GM11168 (cell line): ENCODE results near the gene TAAR2.
"Not testable (repeated sequence)": the region's sequence is repeated elsewhere in the genome, so short reads cannot be mapped to it uniquely, and the experiment has no call there.

ENCODE experiments used
- in situ Hi-C: fragments of 300-500 bp; cut with MboI; formaldehyde crosslinking; loops from one replicate; pipeline ENCODE4 v1.12.0; 2022; ENCODE audit warnings: low sequenced_read_pairs; ENCODE audit not compliant: unreplicated experiment

The TAAR2 gene

GRCh38 chr6:132624175-132624574 is at the start of gene TAAR2:
TSS of gene TAAR2 (minus strand) at chr6:132624275. CDS start at chr6:132624275, 0 bp downstream.
- in situ Hi-C loops: no loop called here

DNA sequence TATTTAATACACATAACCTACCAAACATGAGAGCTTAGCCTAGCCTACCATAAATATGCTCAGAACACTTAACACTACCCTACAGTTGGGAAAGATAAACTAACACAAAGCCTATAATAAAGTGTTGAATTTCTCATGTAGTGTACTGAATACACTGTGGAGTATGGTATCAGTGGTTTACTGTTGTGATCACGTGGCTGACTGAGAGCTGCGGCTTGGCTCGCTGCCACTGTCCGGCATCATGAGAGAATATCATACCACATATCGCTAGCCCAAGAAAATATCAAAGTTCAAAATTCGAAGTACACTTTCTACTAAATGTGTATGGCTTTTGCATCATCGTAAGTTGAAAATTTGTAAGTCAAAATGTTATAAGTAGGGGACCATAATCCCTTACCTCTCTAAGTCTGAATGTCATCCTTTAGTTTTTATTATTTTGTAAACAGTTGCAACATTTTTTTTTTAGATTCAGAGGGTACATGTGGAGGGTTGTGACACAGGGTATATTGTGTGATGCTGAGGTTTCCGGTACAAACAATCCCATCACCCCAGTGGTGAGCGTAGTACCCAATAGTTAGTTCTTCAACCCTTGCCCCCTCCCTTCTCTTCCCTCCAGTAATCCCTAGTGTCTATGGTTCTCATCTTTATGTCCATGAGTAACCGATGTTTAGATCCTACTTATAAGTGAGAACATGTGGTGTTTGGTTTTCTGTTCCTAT is 49.5 kb upstream of the TAAR2 start:
- in situ Hi-C loops: loop anchor here (5.0 kb wide), 1 partner anchor 94 kb away; no protein-coding TSS in a partner anchor

GRCh38 chr6:132671295-132671694 is 47.2 kb upstream of the TAAR2 start:
- in situ Hi-C loops: loop anchor here (5.0 kb wide), 1 partner anchor 96 kb away; no protein-coding TSS in a partner anchor

DNA sequence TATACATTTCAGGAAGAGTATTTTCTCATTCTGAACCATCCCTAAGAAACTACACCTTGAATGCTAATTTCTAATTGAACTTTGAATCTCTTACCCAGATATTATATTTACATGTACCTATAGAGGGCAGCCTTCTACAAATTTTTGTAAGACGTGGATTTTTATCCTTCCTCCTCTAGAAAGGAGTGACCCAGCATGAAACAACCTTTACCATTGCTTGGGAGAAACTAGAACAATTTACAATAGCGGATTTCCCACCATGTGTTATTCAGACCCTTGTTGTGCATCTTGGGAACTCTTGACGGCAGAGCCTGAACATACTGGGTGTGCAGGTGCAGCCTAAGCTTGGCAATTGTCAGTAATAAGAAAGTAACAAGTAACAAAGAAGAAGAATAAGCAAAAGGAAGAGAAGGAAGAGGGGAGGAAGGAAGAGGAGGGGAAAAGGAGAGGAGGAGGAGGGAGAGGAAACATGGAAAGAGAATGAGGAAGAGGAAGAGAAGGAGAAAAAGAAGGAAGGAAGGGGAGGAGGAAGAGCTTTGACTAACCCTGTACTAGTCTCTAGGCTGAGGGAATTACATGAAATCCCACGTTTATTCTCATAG is 45.7 kb upstream of the TAAR2 start:
- in situ Hi-C loops: loop anchor here (5.0 kb wide), 1 partner anchor 98 kb away; no protein-coding TSS in a partner anchor

- in situ Hi-C loops: no loop called here
Measured at GRCh38 chr6:132666118-132666517, 42.0 kb upstream of the TAAR2 start.

DNA sequence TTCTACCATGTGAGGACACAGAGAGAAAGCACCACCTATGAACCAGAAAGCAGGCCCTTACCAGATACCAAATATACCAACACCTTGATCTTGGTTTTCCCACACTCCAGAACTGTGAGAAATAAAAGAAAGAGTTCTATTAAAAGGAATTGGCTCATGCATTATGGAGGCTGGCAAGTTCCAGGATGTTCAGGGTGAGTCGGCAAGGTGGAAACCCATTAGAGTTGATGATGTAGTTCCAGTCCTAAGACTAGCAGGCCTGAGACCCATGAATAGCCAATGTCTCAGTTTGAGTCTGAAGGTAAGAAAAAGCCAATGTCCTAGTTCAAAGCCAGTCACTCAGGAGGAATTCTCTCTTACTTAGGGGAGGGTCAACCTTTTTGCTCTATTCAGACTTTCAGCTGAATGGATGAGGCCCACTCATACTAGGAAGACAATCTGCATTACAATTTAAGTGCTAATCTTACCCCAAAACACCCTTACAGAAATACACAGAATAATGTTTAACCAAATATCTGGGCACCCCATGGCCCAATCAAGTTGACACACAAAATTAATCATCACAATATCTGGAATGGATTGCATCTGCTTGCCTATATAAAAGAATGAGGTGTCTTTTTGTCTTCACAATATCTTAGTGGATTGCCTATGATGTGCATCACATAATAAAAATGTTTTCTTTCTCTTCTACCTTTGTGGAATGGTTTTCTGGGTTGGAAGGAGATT is 40.4 kb upstream of the TAAR2 start:
- in situ Hi-C loops: no loop called here

GRCh38 chr6:132663661-132664060 is 39.6 kb upstream of the TAAR2 start:
- in situ Hi-C loops: no loop called here

- in situ Hi-C loops: no loop called here
Measured at GRCh38 chr6:132661906-132662305, 37.8 kb upstream of the TAAR2 start.

DNA sequence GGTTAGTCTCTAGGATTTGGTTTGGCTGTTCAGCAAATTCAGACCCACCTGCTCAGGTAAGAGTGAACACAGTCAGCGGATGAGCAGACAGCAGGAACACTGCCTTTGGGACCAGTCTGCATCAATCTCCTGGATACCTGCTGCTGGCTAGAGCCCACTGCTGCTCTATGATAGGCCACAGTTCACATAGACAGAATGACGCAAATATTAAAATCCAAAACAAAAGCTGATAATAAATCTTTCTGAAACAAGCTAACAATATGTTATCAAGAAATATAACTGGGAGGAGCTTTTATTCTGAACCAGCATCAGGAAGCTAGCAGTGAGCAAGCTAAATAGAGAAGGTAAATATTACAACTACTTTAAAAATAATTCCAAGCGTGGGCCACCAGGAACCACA is 35.0 kb upstream of the TAAR2 start, which contains the start of gene TAAR1:
TSS of gene TAAR1 (minus strand) at position 101 of the 400 bp plus-strand sequence. CDS start 13,179 bp downstream, outside the sequence.
- in situ Hi-C loops: no loop called here

DNA sequence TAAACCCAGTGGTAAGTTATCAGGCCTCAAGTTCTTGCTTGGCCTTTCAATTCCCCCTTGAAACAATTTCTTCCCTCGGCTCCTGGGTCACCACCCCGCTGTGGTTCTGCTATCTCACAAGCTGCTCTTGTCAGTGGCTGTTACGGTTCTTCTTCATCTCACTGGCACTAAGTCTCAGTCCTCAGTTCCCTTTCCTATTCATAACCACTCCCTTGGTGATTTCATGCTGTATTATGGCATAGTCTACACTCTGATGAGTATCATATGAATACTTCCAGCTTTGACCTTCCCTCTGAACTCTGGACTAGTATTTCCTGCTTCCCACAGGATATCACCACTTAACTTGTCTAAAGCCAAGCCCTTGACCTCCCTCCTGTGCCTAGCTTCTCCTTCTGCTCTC is 27.0 kb upstream of the TAAR2 start:
- in situ Hi-C loops: no loop called here

DNA sequence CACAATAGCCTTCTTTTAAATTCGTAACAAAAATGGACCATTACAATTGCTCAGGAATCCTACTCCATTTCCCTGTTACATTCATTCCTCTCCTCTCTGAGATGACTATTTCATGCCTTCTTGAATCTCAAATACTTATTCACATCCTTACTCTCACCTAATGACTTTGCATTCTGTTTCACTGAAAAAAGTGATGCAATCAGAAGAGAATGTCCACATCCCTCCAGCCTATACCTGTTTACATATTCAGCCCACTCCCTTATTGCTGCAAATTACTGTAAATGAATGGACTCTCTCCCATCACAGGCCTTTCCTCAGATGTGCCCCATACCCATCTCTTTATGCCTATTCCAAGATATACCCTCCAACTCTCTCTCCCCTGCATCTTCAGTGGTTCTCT is 26.4 kb upstream of the TAAR2 start:
- in situ Hi-C loops: no loop called here

- in situ Hi-C loops: no loop called here
Measured at GRCh38 chr6:132648828-132649227, 24.8 kb upstream of the TAAR2 start.

GRCh38 chr6:132648356-132648755 is 24.3 kb upstream of the TAAR2 start:
- in situ Hi-C loops: no loop called here

DNA sequence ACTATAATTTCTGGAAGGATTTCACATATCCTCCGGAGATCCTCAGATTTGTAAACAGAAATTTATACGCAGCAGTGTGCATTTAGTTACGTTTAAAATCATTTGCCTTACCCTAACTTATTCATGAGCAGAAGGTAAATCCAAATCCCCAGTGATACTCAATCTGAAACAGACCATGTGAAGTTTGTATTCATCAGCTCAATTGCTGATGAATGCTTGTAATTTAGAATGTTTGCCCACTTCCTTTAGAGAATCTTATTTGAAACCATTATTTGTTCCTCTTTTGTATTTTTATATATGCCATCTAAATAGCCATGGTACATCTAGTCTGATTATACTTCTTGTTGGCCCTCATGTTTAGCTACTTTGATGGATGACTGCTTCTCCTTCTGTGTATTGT is 19.5 kb upstream of the TAAR2 start:
- in situ Hi-C loops: no loop called here

- in situ Hi-C loops: not testable (repeated sequence)
Measured at GRCh38 chr6:132637135-132637534, 13.1 kb upstream of the TAAR2 start.

DNA sequence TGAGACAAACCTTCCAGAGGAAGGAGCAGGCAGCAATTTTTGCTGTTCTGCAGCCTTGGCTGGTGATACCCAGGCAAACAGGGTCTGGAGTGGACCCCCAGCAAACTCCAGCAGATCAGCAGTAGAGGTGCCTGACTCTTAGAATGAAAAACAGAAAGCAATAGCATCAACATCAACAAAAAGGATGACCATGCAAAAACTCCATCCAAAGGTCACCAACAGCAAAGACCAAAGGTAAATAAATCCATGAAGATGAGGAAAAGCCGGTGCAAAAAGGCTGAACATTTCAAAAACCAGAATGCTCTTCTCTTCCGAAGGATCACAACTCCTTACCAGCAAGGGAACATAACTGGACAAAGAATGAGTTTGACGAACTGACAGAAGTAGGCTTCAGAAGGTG is 11.8 kb upstream of the TAAR2 start:
- in situ Hi-C loops: not testable (repeated sequence)

GRCh38 chr6:132635288-132635687 is 11.2 kb upstream of the TAAR2 start:
- in situ Hi-C loops: not testable (repeated sequence)

GRCh38 chr6:132634796-132635195 is 10.7 kb upstream of the TAAR2 start:
- in situ Hi-C loops: no loop called here

DNA sequence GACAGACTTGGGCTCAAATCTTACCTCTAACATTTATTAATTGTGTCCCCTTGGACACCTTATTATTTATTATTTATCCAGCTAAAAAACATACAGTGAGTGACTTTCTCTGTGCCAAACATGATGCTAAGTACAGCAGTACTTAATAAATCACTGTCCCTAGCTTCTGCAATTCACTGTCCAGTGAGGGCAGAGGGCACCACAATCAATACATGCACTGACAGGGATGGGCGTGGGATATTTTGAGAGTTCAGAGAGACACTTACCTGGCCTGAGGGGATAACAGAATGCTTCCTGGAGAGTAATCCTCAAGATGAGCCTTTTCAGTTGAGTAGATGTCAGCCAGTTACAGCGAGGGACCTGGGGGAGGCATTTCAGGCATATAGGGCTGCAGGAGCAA is 9.3 kb upstream of the TAAR2 start:
- in situ Hi-C loops: no loop called here

GRCh38 chr6:132623106-132623845 is 799 bp downstream of the TAAR2 start:
- in situ Hi-C loops: no loop called here
